NCI-H2196 (cell line): Measurements from ENCODE around the gene ZNF451.

Experiments used
- DNase-seq: peaks from one replicate; lab custom pipeline; 2025; ENCODE audit not compliant: unreplicated experiment; lab: John Stamatoyannopoulos, UW

ZNF451 gene

GRCh38 chr6:57201718-57202117 lies 111.7 kb downstream of the ZNF451 start:
- no peak for DNase-seq

- no peak for DNase-seq
These were observed 115.8 kb downstream of the ZNF451 start for GRCh38 chr6:57205550-57206328.

- no peak for DNase-seq
These were observed 117.2 kb downstream of the ZNF451 start for GRCh38 chr6:57207141-57207540.

GRCh38 chr6:57207872-57208271 lies 117.9 kb downstream of the ZNF451 start:
- DNase-seq: no peak

- DNase-seq: no peak
These were observed 119.0 kb downstream of the ZNF451 start for GRCh38 chr6:57209030-57209429.

DNA sequence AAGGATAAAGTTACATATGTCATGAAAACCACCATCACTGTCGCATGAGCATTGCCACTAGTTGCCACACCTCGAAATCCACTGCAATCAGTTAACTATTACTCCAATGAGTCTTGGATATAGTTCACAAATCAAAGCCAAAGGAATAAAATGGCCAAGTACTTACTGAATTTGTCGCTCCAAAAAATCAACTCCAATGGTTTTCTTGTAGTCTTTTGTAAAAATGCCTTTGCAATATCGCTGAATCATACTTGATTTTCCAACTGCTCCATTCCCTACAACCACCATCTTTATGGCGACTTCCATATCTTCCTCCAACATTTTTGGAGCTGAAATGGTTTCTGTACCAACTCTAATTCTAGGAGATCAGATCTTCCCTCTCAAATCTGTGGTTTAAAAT lies 120.1 kb downstream of the ZNF451 start:
- DNase-seq: no peak

DNA sequence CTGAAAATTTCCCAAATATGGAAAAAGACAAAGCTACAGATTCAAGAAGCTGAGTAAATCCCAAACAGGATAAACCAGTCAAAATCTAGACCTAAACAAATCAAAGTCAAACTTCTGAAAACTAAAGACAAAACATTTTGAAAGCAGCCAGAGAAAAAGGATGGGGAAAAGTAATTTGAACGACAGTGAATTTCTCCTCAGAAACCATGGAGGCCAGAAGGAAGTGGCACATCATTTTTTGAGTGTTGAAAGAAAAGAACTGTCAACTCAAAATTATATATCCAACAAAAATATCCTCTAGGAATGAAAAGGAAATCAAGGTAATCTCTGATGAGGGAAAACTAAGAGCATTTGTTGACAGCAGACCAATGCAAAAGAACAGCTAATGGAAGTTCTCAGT lies 125.3 kb downstream of the ZNF451 start:
- no peak for DNase-seq

- no peak for DNase-seq
These were observed 126.5 kb downstream of the ZNF451 start for GRCh38 chr6:57216235-57217101.

- no peak for DNase-seq
These were observed 127.3 kb downstream of the ZNF451 start for GRCh38 chr6:57217270-57217669.
